Suprapubic skin (tissue), 4 donors: Measurements from ENCODE around the gene UPF1. TPM values are rescaled to one million over a fixed set of nuclear protein-coding genes. Genes with fewer than 3 reads are reported as not detected.
"Not testable (repeated sequence)": the region's sequence is repeated elsewhere in the genome, so short reads cannot be mapped to it uniquely, and the experiment has no call there.

Source experiments
- DNase-seq, 2 donors: peaks; one replicate each; pipeline ENCODE4 v3.0.0-alpha.2; 2019; ENCODE audit warnings: low spot score in 2 of 2
- H3K27ac ChIP-seq: fragments of 200-600 bp; sonication (generic); one replicate; pipeline ENCODE4 v1.5.1; 2019
- H3K27me3 ChIP-seq: fragments of 200-600 bp; sonication (generic); one replicate; pipeline ENCODE4 v1.5.1; 2019
- H3K36me3 ChIP-seq: fragments of 200-600 bp; sonication (generic); one replicate; pipeline ENCODE4 v1.5.1; 2019
- H3K4me1 ChIP-seq: fragments of 200-600 bp; sonication (generic); one replicate; pipeline ENCODE4 v1.5.1; 2019
- H3K4me3 ChIP-seq: fragments of 200-600 bp; sonication (generic); one replicate; pipeline ENCODE4 v1.5.1; 2019; ENCODE audit warnings: mild to moderate bottlenecking
- H3K9me3 ChIP-seq: fragments of 200-600 bp; sonication (generic); one replicate; pipeline ENCODE4 v1.5.1; 2019
- CTCF ChIP-seq, 2 donors: fragments of 200-600 bp in 1 of 2; fragments of 450-650 bp in 1 of 2; sonication (generic) in 1 of 2; IDR thresholded peaks; one replicate each; pipeline ENCODE4 v1.5.1; 2016 to 2019; ENCODE audit warnings: antibody characterized with exemption in 2 of 2, mild to moderate bottlenecking in 1 of 2, moderate library complexity in 1 of 2
- EP300 ChIP-seq: sonication (generic); formaldehyde crosslinking; IDR thresholded peaks from one replicate; pipeline ENCODE4 v1.6.1; 2017; ENCODE audit warnings: antibody characterized with exemption
- POLR2A ChIP-seq, 2 donors: fragments of 450-650 bp; IDR thresholded peaks; one replicate each; pipeline ENCODE4 v1.6.1; 2017; ENCODE audit warnings: antibody characterized with exemption in 2 of 2, mild to moderate bottlenecking in 2 of 2, moderate library complexity in 2 of 2
- POLR2AphosphoS5 ChIP-seq, 3 donors: sonication (generic); formaldehyde crosslinking; IDR thresholded peaks; one replicate each; pipeline ENCODE4 v1.6.1; 2017; ENCODE audit warnings: antibody characterized with exemption in 3 of 3
- WGBS: methylation state at CpG from one replicate; pipeline ENCODE4 v1.1.5; 2018; 5-methylcytosine and 5-hydroxymethylcytosine counted together
- total RNA-seq, 4 donors: library from RNA; depleted of rRNA; stranded (reverse); fragments of >200 nt; gene quantifications; one replicate each; pipeline ENCODE4 v1.1.0, GENCODE V29; 2016

UPF1 gene
- total RNA-seq, 4 donors from 2014 or later: 74.7 to 160 (median 99.2) TPM

DNA sequence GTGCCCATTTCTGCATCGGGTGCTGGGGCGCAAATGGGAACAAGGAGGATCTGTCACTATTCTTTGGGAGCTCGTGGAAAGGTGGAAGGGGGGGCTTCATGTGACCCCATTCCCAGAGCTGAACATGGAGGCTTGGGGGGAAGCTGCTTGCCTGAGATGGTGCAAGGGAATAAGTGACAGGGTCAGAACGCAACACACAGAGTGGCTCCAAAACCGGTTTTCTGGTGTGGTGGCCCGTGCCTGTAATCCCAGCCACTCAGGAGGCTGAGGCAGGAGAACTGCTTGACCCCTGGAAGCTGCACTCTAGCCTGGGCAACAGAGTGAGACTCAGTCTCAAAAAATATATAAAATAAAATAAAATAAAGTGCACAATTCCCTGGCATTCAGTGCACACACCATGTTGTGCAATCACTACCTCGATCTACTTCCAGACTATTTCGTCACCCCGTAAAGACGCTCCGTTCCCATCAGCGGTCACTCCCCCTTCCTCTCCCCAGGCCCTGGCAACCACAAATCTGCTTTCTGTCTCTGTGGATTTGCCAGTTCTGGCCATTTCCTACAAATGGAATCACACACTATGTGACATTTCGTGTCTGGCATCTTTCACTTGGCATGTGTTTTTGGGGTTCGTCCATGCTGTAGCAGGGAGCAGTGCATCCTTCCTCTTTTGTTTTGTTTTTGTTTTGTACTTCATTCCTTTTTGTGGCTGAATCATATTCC is 22.4 kb upstream of the UPF1 start:
- H3K9me3 ChIP-seq: no peaks in the 10 kb centered on the region
- no peaks in the 10 kb centered on the region for H3K27me3 ChIP-seq
- DNase-seq: peak in 1 of 2 donors; percentile 88
- WGBS: 29% methylated on average over 14 of the region's 14 CpGs
- H3K4me1 ChIP-seq: peaks cover 20% of the 10 kb centered on the region
- TF ChIP-seq EP300 (no peak), POLR2A (IDR thresholded peaks at IDR 0.05) (no peak), CTCF (IDR thresholded peaks at IDR 0.05) (no peak), POLR2AphosphoS5 (IDR thresholded peaks at IDR 0.05) (peak in 2 of 3 donors; percentile 69 to 97)
- H3K27ac ChIP-seq: peak overlapping the region; percentile 44
- no peak overlapping the region for H3K4me3 ChIP-seq
- H3K36me3 ChIP-seq: no peaks in the 10 kb centered on the region

DNA sequence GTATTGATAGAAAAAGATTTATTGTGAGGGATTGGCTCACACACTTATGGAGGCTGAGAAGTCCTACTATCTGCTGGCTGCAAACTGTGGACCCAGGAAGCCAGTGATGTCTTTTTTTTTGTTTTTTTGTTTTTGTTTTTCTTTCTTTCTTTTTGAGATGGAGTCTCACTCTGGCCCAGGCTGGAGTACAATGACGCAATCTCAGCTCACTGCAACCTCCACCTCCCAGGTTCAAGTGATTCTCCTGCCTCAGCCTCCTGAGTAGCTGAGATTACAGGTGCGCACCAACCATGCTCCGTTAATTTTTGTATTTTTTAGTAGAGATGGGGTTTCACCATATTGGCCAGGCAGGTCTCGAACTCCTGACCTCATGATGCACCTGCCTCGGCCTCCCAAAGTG is 20.1 kb upstream of the UPF1 start:
- not testable (repeated sequence) for H3K9me3 ChIP-seq, H3K27ac ChIP-seq, H3K36me3 ChIP-seq, DNase-seq, H3K27me3 ChIP-seq, H3K4me3 ChIP-seq
- 95% methylated on average over 5 of the region's 5 CpGs for WGBS
- peaks cover 20% of the 10 kb centered on the region for H3K4me1 ChIP-seq

DNA sequence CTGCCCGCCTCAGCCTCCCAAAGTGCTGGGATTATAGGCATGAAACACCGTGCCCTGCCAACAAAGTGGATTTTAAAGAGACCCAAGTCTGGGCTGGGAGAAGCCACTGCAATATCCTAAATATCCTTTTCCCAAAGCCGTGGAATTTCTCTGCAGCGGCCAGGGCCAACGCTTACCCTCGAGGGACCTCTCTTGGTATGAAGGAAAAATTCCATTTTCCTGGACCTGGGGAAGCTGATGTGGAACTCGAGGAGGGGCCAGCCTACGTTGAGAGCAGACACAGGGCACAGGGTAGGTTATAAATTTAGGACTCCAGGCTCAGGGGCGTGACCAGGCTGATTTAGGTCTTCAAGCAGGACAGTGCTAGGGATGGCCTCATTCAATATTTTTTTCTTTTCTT is 17.7 kb upstream of the UPF1 start:
- no peaks in the 10 kb centered on the region for H3K9me3 ChIP-seq
- no peak overlapping the region for H3K27ac ChIP-seq
- H3K36me3 ChIP-seq: no peaks in the 10 kb centered on the region
- no peak for DNase-seq
- no peaks in the 10 kb centered on the region for H3K27me3 ChIP-seq
- no peak overlapping the region for H3K4me3 ChIP-seq
- TF ChIP-seq POLR2A (IDR thresholded peaks at IDR 0.05) (no peak), POLR2AphosphoS5 (IDR thresholded peaks at IDR 0.05) (no peak), EP300 (no peak), CTCF (IDR thresholded peaks at IDR 0.05) (no peak)
- H3K4me1 ChIP-seq: peaks cover 12% of the 10 kb centered on the region
- 44% methylated on average over 9 of the region's 9 CpGs for WGBS

GRCh38 chr19:18815673-18816072 is 16.1 kb upstream of the UPF1 start:
- TF ChIP-seq POLR2A (IDR thresholded peaks at IDR 0.05) (no peak), CTCF (IDR thresholded peaks at IDR 0.05) (no peak), EP300 (no peak), POLR2AphosphoS5 (IDR thresholded peaks at IDR 0.05) (no peak)
- Histone ChIP-seq H3K4me1 (no peaks in the 10 kb centered on the region), H3K36me3 (no peaks in the 10 kb centered on the region), H3K27ac (no peak overlapping the region), H3K9me3 (no peaks in the 10 kb centered on the region), H3K27me3 (no peaks in the 10 kb centered on the region), H3K4me3 (no peak overlapping the region)
- WGBS: 86% methylated on average over 5 of the region's 5 CpGs
- DNase-seq: no peak

- H3K27ac ChIP-seq, H3K27me3 ChIP-seq, H3K9me3 ChIP-seq, H3K4me1 ChIP-seq, H3K4me3 ChIP-seq, DNase-seq, H3K36me3 ChIP-seq: not testable (repeated sequence)
- 93% methylated on average over 4 of the region's 4 CpGs for WGBS
Observed at GRCh38 chr19:18816645-18817044, 15.1 kb upstream of the UPF1 start.

- TF ChIP-seq EP300: no peak
- TF ChIP-seq POLR2AphosphoS5 (IDR thresholded peaks at IDR 0.05): no peak
- TF ChIP-seq CTCF (IDR thresholded peaks at IDR 0.05): no peak
- no peak for TF ChIP-seq POLR2A (IDR thresholded peaks at IDR 0.05)
- DNase-seq: no peak
- H3K36me3 ChIP-seq: no peaks in the 10 kb centered on the region
- no peaks in the 10 kb centered on the region for H3K4me1 ChIP-seq
- no peak overlapping the region for H3K27ac ChIP-seq
- no peaks in the 10 kb centered on the region for H3K27me3 ChIP-seq
- no peaks in the 10 kb centered on the region for H3K9me3 ChIP-seq
- WGBS: 80% methylated on average over 9 of the region's 9 CpGs
- no peak overlapping the region for H3K4me3 ChIP-seq
Observed at GRCh38 chr19:18817574-18817973, 14.2 kb upstream of the UPF1 start.
